Measurements from ENCODE around the gene IL1RAP.

Gene IL1RAP

GRCh38 chr3:190486908-190487607, 26.8 kb upstream of the IL1RAP start:
- DNase-seq (ENCODE audit: low read depth), result no peak
- TF ChIP-seq, protein P1, sequence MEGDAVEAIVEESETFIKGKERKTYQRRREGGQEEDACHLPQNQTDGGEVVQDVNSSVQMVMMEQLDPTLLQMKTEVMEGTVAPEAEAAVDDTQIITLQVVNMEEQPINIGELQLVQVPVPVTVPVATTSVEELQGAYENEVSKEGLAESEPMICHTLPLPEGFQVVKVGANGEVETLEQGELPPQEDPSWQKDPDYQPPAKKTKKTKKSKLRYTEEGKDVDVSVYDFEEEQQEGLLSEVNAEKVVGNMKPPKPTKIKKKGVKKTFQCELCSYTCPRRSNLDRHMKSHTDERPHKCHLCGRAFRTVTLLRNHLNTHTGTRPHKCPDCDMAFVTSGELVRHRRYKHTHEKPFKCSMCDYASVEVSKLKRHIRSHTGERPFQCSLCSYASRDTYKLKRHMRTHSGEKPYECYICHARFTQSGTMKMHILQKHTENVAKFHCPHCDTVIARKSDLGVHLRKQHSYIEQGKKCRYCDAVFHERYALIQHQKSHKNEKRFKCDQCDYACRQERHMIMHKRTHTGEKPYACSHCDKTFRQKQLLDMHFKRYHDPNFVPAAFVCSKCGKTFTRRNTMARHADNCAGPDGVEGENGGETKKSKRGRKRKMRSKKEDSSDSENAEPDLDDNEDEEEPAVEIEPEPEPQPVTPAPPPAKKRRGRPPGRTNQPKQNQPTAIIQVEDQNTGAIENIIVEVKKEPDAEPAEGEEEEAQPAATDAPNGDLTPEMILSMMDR (IDR thresholded peaks at IDR 0.05; ENCODE audit: control insufficient read depth, insufficient read depth, low read depth, low read length, missing control alignments), result no peak
- no peak overlapping the region for H3K4me3 ChIP-seq (ENCODE audit: control insufficient read depth, low read depth, low read length)

DNA sequence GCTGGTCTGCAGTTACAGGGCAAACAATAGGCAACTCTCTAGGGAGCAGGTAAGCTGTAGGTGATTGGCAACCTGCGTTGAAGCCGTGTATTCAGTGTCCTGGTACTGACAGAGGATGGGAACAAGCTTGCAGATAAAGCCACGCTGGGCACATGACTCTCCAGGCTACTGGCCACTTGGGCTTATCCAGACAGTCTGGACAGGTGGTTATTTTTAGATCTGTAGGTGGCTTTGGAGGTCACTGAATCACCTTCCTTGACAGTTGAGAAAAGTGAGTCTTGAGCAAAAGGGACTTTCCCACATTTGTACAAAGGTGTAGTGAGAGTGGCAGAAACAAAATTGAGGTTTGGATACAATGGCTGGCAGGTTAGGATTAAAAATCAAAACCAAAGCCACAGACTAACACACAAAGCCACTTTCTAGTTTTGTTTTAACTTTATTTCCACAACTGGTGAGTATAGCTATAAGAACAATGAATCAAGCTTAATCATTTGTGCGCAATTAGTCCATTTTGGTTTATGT, 22.3 kb upstream of the IL1RAP start:
- TF ChIP-seq, protein P1 (IDR thresholded peaks at IDR 0.05; ENCODE audit: control insufficient read depth, insufficient read depth, low read depth, low read length, missing control alignments), result no peak
- no peak for DNase-seq (ENCODE audit: low read depth)
- H3K4me3 ChIP-seq (ENCODE audit: control insufficient read depth, low read depth, low read length), result no peak overlapping the region

- DNase-seq (ENCODE audit: low read depth), result no peak
- H3K4me3 ChIP-seq (ENCODE audit: control insufficient read depth, low read depth, low read length), result no peak overlapping the region
- TF ChIP-seq, protein P1 (IDR thresholded peaks at IDR 0.05; ENCODE audit: control insufficient read depth, insufficient read depth, low read depth, low read length, missing control alignments), result no peak
Observed at GRCh38 chr3:190492129-190492528, 21.8 kb upstream of the IL1RAP start.

GRCh38 chr3:190492966-190493365, 20.9 kb upstream of the IL1RAP start:
- DNase-seq (ENCODE audit: low read depth), result no peak
- no peak overlapping the region for H3K4me3 ChIP-seq (ENCODE audit: control insufficient read depth, low read depth, low read length)
- TF ChIP-seq, protein P1 (IDR thresholded peaks at IDR 0.05; ENCODE audit: control insufficient read depth, insufficient read depth, low read depth, low read length, missing control alignments), result no peak

DNA sequence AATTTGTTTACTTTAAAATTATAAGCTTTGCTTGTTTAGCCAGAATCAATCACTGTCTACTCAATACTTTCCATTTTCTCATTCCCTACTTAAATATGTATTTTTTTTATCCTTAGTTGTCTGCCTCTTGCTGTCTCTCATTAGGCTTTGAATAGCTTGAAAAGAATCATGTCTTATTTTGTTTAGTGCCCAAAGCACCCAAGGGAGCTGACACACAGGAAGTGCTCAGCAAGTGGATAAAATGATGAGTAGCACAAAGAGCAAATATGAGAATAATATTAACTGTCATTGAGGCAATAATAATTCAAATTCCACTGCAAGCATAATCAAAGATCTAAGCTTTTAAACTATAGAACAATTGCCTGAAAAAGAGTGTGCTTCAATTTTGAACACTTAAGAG, 19.0 kb upstream of the IL1RAP start:
- no peak overlapping the region for H3K4me3 ChIP-seq (ENCODE audit: control insufficient read depth, low read depth, low read length)
- no peak for DNase-seq (ENCODE audit: low read depth)
- TF ChIP-seq, protein P1 (IDR thresholded peaks at IDR 0.05; ENCODE audit: control insufficient read depth, insufficient read depth, low read depth, low read length, missing control alignments), result no peak

DNA sequence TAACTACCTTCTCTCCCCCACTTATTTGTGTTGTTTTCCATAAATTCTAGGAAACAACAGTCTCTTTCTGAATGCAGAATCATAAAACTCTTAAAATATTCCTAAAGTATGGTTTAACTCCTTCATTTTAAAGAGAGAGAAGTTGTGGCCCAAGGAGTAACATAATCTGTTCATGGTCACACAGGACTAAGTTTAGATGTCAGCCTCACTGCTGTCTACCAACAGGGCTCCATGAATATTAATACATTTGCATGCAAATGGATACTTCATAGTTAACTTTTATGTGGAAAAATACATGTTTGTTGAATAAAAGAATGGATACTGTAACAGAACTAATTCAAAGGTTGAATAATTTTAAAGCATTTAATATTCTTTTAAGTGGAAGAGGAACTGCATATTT, 18.5 kb upstream of the IL1RAP start:
- no peak for DNase-seq (ENCODE audit: low read depth)
- H3K4me3 ChIP-seq (ENCODE audit: control insufficient read depth, low read depth, low read length), result no peak overlapping the region
- TF ChIP-seq, protein P1 (IDR thresholded peaks at IDR 0.05; ENCODE audit: control insufficient read depth, insufficient read depth, low read depth, low read length, missing control alignments), result no peak

Data from AG09309 (cell line).